SK-N-SH (cell line): Measurements from ENCODE around the gene TASOR2. TPM values are rescaled to one million over a fixed set of nuclear protein-coding genes. Genes with fewer than 3 reads are reported as not detected.

Source experiments
- CTCF ChIA-PET: fragments of 300-600, 350-600 bp; formaldehyde crosslinking; extraction: SDS; loops from one replicate; lab custom pipeline; 2021; lab: Yijun Ruan, JAX
- POLR2A ChIA-PET: fragments of 350-600 bp; sonication (Branson Sonifier 250); formaldehyde crosslinking; extraction: SDS; loops from one replicate; lab custom pipeline; 2020; ENCODE audit warnings: antibody characterized with exemption, inconsistent platforms; lab: Yijun Ruan, JAX
- DNase-seq: peaks from one replicate; pipeline ENCODE4 v3.0.0; 2012
- H2AFZ ChIP-seq: fragments of 200-600 bp; sonication (generic); 2 replicates; pipeline ENCODE4 v1.8.1; 2016; ENCODE audit warnings: antibody characterized with exemption, mild to moderate bottlenecking, low read depth
- H3F3A ChIP-seq: fragments of 200-600 bp; sonication (generic); replicated peaks from 2 replicates; pipeline ENCODE3; 2016; ENCODE audit warnings: antibody characterized with exemption, mild to moderate bottlenecking; ENCODE audit not compliant: insufficient read depth
- H3K27ac ChIP-seq, 2 experiments: fragments of 200-500 bp in 1 of 2; fragments of 200-600 bp in 1 of 2; sonication (Bioruptor generic) in 1 of 2; sonication (generic), shearing (Covaris generic) in 1 of 2; 2 replicates each; pipeline versions ENCODE4 v1.5.1 to v1.6.1; 2014 to 2016; ENCODE audit warnings: low read depth in 2 of 2, inconsistent platforms in 1 of 2, low read length in 1 of 2, mild to moderate bottlenecking in 1 of 2, mixed read lengths in 1 of 2
- H3K27me3 ChIP-seq: fragments of 200-600 bp; sonication (generic), shearing (Covaris generic); 2 replicates; pipeline ENCODE4 v1.6.1; 2016; ENCODE audit warnings: mixed run types; ENCODE audit not compliant: insufficient read depth
- H3K36me3 ChIP-seq, 2 experiments: fragments of 200-500 bp in 1 of 2; fragments of 200-600 bp in 1 of 2; sonication (Bioruptor generic) in 1 of 2; sonication (generic) in 1 of 2; replicated peaks in 1 of 2; 2 replicates each; pipeline versions ENCODE3 to v1.5.1; 2014 to 2016; ENCODE audit warnings: low read length in 1 of 2, mild to moderate bottlenecking in 1 of 2; ENCODE audit not compliant: insufficient read depth in 2 of 2, control insufficient read depth in 1 of 2
- H3K4me1 ChIP-seq, 2 experiments: fragments of 200-500 bp in 1 of 2; fragments of 200-600 bp in 1 of 2; sonication (Bioruptor generic) in 1 of 2; sonication (generic), shearing (Covaris generic) in 1 of 2; 2 replicates each; pipeline versions ENCODE4 v1.5.1 to v1.6.1; 2014 to 2016; ENCODE audit warnings: low read depth in 1 of 2, low read length in 1 of 2, mixed run types in 1 of 2; ENCODE audit not compliant: insufficient read depth in 2 of 2, control insufficient read depth in 1 of 2
- H3K4me2 ChIP-seq: fragments of 200-600 bp; sonication (generic), shearing (Covaris generic); 2 replicates; pipeline ENCODE4 v1.6.1; 2017; ENCODE audit warnings: mixed run types
- H3K4me3 ChIP-seq, 2 experiments: fragments of 200-500 bp in 1 of 2; fragments of 200-600 bp in 1 of 2; sonication (Bioruptor generic) in 1 of 2; sonication (generic), shearing (Covaris generic) in 1 of 2; 2 replicates each; pipeline versions ENCODE4 v1.5.1 to v1.8.1; 2014 to 2016; ENCODE audit warnings: low read depth in 2 of 2, inconsistent platforms in 1 of 2, low read length in 1 of 2, mild to moderate bottlenecking in 1 of 2, mixed read lengths in 1 of 2, moderate library complexity in 1 of 2
- H3K79me2 ChIP-seq: fragments of 200-600 bp; sonication (generic); 2 replicates; pipeline ENCODE4 v1.8.1; 2017; ENCODE audit warnings: mild to moderate bottlenecking; ENCODE audit not compliant: insufficient read depth
- H3K9ac ChIP-seq: fragments of 200-600 bp; sonication (generic); 2 replicates; pipeline ENCODE4 v1.6.1; 2017; ENCODE audit warnings: mixed run types
- H3K9me2 ChIP-seq: fragments of 200-600 bp; sonication (generic); 2 replicates; pipeline ENCODE4 v1.6.1; 2017; ENCODE audit warnings: mixed run types
- H3K9me3 ChIP-seq: fragments of 200-600 bp; sonication (generic); 2 replicates; pipeline ENCODE4 v1.6.1; 2017; ENCODE audit warnings: mixed run types, mild to moderate bottlenecking, moderate library complexity
- H4K20me1 ChIP-seq: fragments of 200-600 bp; sonication (generic); 2 replicates; pipeline ENCODE4 v1.6.1; 2017; ENCODE audit warnings: mild to moderate bottlenecking, mixed run types; ENCODE audit not compliant: insufficient read depth
- CTCF ChIP-seq: fragments of 200-600 bp; sonication (generic); IDR thresholded peaks from 2 replicates; pipeline ENCODE4 v1.6.1; 2017; ENCODE audit warnings: antibody characterized with exemption, mild to moderate bottlenecking, moderate library complexity
- ELF1 ChIP-seq: IDR thresholded peaks from 2 replicates; pipeline ENCODE4 v1.4.0; 2012
- EP300 ChIP-seq, 2 experiments: IDR thresholded peaks; 2 replicates each; pipeline versions ENCODE4 v1.4.0 to v1.6.1; 2012; ENCODE audit warnings: borderline replicate concordance in 1 of 2, low read depth in 1 of 2, low read length in 1 of 2
- GABPA ChIP-seq: IDR thresholded peaks from 2 replicates; pipeline ENCODE4 v1.4.0; 2012; ENCODE audit warnings: low read depth, mild to moderate bottlenecking
- GATA2 ChIP-seq: sonication (generic); formaldehyde crosslinking; IDR thresholded peaks from 2 replicates; pipeline ENCODE4 v1.5.0; 2020; ENCODE audit warnings: mild to moderate bottlenecking, missing genetic modification reagents
- IRF3 ChIP-seq: fragments of 150-350 bp; IDR thresholded peaks from 2 replicates; pipeline ENCODE4 v1.6.1; 2016; ENCODE audit warnings: mild to moderate bottlenecking, low read depth, low read length
- MAX ChIP-seq: IDR thresholded peaks from 2 replicates; pipeline ENCODE4 v1.4.0; 2012; ENCODE audit warnings: low read depth
- MEF2A ChIP-seq: IDR thresholded peaks from 2 replicates; pipeline ENCODE4 v1.4.0; 2012; ENCODE audit warnings: low read depth, borderline replicate concordance
- RAD21 ChIP-seq: IDR thresholded peaks from 2 replicates; pipeline ENCODE4 v1.6.1; 2012; ENCODE audit warnings: mild to moderate bottlenecking, low read length
- RFX5 ChIP-seq: IDR thresholded peaks from 2 replicates; pipeline ENCODE4 v1.6.1; 2012; ENCODE audit warnings: mild to moderate bottlenecking, improper control_type of control experiment, low read length
- RXRA ChIP-seq: IDR thresholded peaks from 2 replicates; pipeline ENCODE4 v1.4.0; 2012; ENCODE audit warnings: low read depth, mild to moderate bottlenecking, borderline replicate concordance
- SIN3A ChIP-seq: IDR thresholded peaks from 2 replicates; pipeline ENCODE4 v1.6.1; 2012; ENCODE audit warnings: low read depth, mild to moderate bottlenecking, low read length, moderate library complexity, borderline replicate concordance
- SMC3 ChIP-seq: IDR thresholded peaks from 2 replicates; pipeline ENCODE4 v1.6.1; 2012; ENCODE audit warnings: low read depth, low read length, improper control_type of control experiment
- TAF1 ChIP-seq: IDR thresholded peaks from 2 replicates; pipeline ENCODE4 v1.6.1; 2012; ENCODE audit warnings: low read depth, mild to moderate bottlenecking, low read length, moderate library complexity, borderline replicate concordance
- TCF12 ChIP-seq: IDR thresholded peaks from 2 replicates; pipeline ENCODE4 v1.4.0; 2012
- USF1 ChIP-seq: IDR thresholded peaks from 2 replicates; pipeline ENCODE4 v1.4.0; 2012; ENCODE audit warnings: low read depth, borderline replicate concordance
- USF2 ChIP-seq: fragments of 150-350 bp; IDR thresholded peaks from 2 replicates; pipeline ENCODE4 v1.6.1; 2017; ENCODE audit warnings: antibody characterized with exemption, low read length, low read depth, borderline replicate concordance
- YY1 ChIP-seq: IDR thresholded peaks from 2 replicates; pipeline ENCODE4 v1.4.0; 2012; ENCODE audit warnings: low read depth, mild to moderate bottlenecking
- WGBS: methylation state at CpG from one replicate; pipeline ENCODE4 v1.1.6; 2017; ENCODE audit warnings: low lambda C conversion rate; 5-methylcytosine and 5-hydroxymethylcytosine counted together
- polyA plus RNA-seq, 3 experiments: library from polyadenylated mRNA; depleted of rRNA; stranded (reverse); fragments of >200 nt; gene quantifications; 2 replicates each; pipeline ENCODE4 v1.2.3, GENCODE V29; 2012

The TASOR2 gene
- polyA plus RNA-seq, 1 of the 3 experiments (the other 2 are of a cell fraction): 21.2 TPM

GRCh38 chr10:5711642-5712041, 27.0 kb downstream of the TASOR2 start:
- TF ChIP-seq TAF1 (no peak), MAX (no peak), USF2 (no peak), RFX5 (no peak), EP300 (IDR thresholded peaks at IDR 0.05; ENCODE audit: borderline replicate concordance in 1 of 2, low read depth in 1 of 2, low read length in 1 of 2) (no peak), ELF1 (no peak), GABPA (no peak), RAD21 (no peak), GATA2 (CRISPR knock-in tag) (no peak), SIN3A (no peak), CTCF (no peak), USF1 (no peak), RXRA (no peak), MEF2A (no peak), IRF3 (no peak), SMC3 (no peak), TCF12 (no peak), YY1 (no peak)
- TF ChIP-seq, all 33 proteins: peak for 0
- no peak overlapping the region for H3K4me3 ChIP-seq
- no peaks in the 10 kb centered on the region for H3K9me2 ChIP-seq
- ChIA-PET POLR2A (no interaction called here), CTCF (interaction anchor here (1.0 kb wide), 1 partner anchor 18 kb away, joined by 3 read pairs; no protein-coding TSS in a partner anchor)
- no peaks in the 10 kb centered on the region for H3K27me3 ChIP-seq
- no peak for DNase-seq
- 82% methylated on average over 4 of the region's 4 CpGs for WGBS
- H3K4me1 ChIP-seq: peaks cover 0 to 6% of the 10 kb centered on the region in 2 experiments; a peak in 2 of 4 replicates
- H3F3A ChIP-seq: no peaks in the 10 kb centered on the region
- H3K27ac ChIP-seq: no peak overlapping the region
- H2AFZ ChIP-seq: no peak overlapping the region
- H3K9me3 ChIP-seq: no peaks in the 10 kb centered on the region
- peaks cover 3% of the 10 kb centered on the region; the same call in 1 of the 2 replicates for H4K20me1 ChIP-seq
- no peak overlapping the region for H3K9ac ChIP-seq
- 0 out of 2 replicates have a peak overlapping the region, but pooled peaks have one; percentile 25 for H3K4me2 ChIP-seq
- no peaks in the 10 kb centered on the region for H3K36me3 ChIP-seq
- H3K79me2 ChIP-seq: peaks cover 92% of the 10 kb centered on the region
